Measurements from ENCODE around the gene CLP1.
"Not testable (repeated sequence)": the region's sequence is repeated elsewhere in the genome, so short reads cannot be mapped to it uniquely, and the experiment has no call there.

The CLP1 gene

DNA sequence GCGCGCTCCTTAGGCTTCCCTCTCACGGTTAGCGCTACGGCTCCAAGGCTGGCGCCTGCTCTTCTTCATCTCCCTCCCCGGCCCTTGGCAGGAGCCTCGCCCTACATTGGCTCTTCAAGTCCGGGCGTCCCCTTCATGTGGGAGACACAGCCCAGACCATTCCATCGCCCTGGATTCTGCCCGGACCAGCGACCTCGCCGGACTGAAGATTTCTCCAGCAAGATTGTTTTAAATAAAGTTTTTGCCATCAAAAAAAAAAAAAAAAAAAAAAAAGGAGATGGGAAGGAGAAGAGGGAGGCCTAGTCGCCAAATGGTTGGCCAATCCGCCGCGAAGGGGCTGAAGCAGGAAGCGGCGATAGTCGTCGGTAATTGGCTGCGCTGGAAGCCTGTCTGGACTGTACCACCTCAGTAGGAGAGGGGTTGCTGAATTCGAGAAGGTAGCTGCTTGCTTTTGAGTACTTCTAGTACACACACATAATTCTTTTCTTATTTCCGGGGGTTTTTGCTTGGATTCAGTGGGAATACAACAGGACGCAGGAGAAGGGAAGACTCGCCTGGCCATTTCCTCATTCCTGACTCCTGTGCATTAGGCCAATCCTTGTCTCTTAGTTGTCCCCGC lies 9.7 kb downstream of the CLP1 start:
- DNase-seq: peak; percentile 96 to 98

DNA sequence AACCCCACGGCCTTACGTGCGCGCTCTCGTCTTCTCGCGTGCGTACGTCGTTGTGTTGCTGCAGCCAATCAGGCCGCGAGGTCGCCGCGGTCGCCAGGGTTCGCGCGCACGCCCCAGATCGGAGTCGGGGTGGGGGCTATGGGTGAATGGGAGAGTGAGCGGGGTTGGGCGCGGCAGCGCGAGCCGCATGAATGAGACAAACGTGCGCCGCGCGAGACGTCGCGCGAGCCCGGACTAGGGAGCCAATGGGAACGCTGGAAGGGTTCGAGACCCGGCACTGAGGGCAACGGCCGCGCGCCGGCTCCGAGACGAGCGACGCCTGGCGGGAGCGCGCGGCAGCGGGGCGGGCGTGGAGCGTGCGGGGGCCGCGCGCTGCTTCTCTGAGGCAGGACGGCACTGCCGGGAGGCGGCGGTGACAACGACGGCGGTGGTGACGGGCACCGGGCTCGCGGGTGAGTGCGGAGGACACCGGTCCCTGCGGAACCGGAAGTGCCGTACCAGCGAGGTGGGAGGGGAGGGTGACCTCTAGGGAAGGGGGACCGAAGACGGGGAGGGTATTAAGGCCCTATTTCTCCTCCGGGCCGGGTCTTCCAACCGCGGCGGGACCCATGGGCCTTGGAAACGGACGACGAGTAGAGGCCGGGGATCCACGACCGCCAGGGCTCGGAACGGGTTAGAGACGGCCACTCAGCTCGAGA lies 10.3 kb downstream of the CLP1 start, which contains the start of gene ZDHHC5:
Gene ZDHHC5 (plus strand): TSS at position 379 of the 698 bp plus-strand sequence. CDS start 4,977 bp downstream, outside the sequence.
- peak; percentile 96 to 98 for DNase-seq

DNA sequence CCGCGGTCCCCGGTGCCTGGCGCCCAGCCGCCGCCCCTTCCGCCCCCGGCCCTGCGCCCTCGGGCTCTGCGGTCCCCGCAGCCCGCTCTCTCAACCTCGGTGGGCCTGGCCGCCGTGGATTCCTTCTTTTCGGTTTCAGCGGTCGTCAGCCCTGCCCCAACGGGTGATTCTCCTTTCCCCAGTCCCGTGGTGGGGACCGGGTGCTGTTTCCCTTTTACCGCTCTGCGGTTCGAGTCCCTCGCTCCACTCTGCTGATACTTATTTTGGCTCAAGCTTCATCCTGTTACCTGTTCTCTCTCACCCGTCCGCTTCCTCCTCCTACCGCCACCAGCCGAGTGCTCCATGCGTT lies 10.8 kb downstream of the CLP1 start:
- DNase-seq: peak in 1 of 2 experiments; percentile 27

DNA sequence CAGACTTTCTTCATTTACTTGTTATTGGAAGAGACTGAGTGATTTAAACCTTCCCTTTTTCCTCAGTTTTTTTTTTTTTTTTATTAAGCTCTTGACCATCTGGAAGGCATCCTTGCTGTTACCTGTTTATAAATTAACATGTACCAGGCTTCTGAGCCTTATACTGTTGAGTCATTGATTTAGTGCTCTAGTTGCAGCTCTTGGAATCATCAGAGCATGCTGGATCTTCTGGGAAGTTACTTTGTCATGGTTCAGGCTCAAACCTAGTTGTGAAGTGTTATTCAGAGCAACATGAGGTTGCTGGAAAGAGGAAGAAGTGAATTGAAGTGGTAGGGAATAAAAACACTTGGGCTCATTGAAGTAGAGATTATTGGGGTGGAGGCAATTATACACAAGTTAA lies 16.7 kb downstream of the CLP1 start:
- no peak for DNase-seq

DNA sequence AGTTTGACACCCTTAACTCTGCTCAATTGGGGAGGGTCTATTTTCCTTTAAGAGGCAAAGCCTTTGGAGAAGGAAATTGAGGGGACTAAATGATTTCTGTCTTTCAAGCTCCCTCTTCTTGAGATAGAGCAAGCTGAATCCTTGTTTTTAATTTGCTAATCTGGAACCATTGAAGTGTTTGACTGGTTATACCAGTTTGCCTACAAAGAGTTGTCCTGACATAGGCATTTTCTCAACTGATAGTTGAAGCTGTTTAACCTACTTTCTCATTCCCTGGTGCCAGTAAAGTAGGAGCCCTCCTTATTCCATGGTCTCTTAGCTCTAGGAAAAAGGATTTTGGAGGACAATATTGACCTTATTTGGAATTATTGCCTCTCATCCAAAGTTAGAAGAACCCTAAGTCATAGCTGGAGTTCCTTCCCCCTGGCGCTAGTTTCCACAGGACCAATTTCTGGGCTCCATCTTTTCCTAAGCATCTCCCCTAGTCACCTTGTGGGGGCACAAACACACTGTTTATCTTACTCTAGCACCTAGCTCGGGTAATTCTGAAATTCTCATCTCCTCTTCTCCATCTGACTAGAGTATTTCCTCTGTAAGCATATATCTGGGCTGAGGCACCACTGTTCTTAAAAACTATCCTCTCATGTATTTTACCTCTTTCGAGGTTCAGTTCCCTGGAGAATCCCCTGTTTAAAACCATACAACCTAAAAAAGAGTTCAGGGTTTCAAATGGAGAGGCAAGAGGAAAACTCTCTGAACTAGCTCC lies 17.8 kb downstream of the CLP1 start:
- DNase-seq: no peak

DNA sequence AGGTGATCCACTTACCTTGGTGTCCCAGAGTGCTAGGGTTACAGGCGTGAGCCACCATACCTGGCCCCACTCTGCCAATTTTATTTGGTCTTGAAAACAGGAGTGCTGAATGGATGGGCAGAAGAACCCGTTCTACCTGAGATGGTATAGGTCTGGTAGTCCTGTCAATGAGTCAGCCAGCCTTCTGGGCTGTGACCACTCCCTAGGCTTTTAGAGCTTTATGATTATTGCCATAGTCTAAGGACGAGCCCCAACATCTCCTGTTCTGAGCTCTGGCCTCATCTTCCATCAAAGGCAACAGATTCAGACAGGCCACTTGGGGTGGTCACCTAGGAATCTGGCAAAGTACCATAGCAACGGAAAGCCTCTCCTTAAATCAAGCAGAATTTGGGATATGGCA lies 21.8 kb downstream of the CLP1 start:
- no peak for DNase-seq

DNA sequence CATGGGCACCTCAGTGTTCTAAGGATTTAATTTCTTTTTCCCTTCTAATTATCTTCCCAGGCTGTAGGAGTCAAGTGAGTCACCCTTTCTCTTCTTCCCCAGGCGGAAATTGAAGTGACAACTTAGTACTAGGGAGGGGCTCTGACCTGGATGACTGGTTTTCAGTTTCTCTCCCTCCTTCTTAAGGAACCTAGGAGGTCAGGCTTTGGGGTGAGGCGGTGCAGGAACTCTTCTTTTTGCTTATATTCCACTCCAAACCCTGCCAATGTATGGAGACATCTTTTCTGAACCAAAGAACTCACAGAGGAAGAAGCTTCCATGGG lies 23.0 kb downstream of the CLP1 start:
- DNase-seq: no peak

DNA sequence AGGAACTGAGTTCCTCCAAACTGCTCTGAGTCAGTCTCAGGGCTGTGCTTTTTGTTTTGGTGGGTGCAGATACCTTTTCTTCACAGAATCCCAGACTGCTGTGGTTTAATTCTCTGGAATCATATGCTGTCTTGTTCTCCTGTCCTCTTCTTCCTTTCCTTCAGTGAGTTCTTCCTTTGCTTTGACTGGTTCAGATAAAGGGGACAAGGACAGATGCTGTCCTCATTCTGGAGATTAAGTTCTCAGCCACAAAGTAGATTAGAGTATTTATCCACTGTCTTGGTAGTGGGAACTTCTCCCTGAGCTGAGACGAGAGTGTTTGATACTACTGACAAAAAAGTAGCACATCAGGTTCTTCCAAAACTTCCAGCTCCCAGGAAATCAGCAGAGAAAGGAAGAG lies 23.6 kb downstream of the CLP1 start:
- no peak for DNase-seq

DNA sequence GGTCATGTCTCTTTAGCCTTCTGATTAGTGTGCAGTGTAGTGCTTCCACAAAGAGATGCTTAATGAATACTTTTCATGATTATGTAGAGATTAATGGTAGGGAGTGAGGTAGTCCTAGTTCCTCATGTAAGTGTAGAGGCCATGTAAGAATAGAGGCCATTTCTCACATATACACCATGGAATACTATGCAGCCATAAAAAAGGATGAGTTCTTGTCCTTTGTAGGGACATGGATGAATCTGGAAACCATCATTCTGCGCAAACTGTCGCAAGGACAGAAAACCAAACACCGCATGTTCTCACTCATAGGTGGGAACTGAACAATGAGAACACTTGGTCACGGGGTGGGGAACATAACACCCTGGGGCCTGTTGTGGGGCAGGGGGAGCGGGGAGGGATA lies 32.9 kb downstream of the CLP1 start:
- DNase-seq: not testable (repeated sequence)

DNA sequence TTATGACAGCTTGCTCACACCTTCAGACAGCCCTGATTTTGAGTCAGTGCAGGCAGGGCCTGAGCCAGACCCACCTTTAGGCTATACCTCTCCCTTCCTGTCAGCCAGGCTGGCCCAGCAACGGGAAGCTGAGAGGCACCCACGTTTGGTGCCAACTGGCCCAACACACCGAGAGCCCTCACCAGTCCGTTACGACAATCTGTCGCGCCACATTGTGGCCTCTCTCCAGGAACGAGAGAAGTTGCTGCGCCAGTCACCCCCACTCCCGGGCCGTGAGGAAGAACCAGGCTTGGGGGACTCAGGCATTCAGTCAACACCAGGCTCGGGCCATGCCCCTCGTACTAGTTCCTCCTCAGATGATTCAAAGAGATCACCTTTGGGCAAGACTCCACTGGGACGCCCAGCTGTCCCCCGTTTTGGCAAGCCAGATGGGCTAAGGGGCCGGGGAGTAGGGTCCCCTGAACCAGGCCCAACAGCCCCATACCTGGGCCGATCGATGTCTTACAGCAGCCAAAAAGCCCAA lies 41.3 kb downstream of the CLP1 start:
- DNase-seq: no peak

DNA sequence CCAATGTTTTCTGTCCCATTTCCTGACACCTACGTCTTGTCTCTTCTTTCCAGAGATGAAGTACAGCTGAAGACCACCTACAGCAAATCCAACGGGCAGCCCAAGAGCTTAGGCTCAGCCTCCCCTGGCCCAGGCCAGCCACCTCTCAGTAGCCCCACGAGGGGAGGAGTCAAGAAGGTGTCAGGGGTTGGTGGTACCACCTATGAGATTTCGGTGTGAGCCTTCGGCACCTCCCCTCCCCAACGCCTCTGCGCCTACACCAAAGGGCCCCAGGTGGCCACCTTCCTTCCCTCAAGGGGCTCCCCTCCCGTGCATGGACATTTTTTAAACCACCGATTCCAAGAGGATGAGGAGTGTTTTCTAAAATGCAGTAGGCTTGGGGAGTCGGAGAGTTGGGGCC lies 42.3 kb downstream of the CLP1 start:
- DNase-seq: no peak

DNA sequence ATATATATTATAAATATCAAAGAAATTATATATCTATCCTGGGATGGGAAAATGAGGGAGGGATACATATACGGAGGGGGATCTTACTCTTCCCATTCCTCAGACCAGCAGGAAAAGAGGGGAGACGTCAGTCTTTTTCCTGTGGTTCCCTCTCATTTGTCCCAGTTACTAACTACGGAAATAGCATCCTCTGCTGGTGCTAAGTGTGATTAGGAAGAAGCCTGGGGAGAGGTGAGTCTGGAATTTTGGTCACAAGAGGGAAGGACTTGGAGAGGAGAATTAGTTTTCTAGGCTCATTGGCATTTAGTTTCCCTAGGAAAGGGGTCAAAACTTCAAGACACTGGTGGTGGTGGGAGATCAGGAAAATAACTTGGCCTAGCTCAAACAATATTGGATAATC lies 42.9 kb downstream of the CLP1 start:
- no peak for DNase-seq

DNA sequence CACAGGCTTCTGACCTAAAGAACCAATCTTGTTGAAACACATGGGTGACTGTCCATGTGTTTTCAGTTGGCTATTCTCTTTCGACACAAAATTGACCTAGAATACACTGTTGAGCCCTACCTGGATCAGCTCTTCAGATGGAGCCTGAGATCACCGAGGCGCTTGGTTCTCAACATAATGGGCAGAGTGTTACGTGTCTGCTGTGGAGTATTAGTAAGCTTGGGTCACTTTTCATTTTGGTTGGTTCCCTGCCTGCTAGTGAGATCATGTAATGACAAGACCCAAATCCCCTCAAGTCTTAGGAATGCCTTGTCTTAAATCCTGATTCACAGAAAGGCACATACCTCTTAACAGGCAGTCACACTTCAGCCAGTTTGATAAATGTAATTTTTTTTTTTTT lies 45.8 kb downstream of the CLP1 start:
- no peak for DNase-seq

DNA sequence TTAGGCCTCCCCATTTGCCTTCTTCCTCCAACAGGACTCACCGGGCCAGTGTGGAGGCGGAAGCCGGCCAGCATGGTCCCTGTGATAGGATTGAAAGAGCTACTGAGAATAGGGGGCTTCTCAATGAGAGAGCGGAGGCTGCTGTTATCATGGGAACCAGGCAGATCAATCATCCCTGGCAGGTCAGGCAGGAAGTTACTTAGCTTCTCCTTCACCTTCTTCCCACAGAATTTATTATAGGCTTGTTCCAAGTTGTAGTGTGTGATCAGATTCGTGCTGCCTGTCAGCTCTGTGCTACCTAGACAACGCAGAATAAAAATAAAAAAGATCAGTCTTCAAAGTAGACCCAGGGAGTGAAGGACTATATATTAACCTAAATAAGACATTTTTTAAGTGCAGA lies 47.4 kb downstream of the CLP1 start:
- DNase-seq: no peak

DNA sequence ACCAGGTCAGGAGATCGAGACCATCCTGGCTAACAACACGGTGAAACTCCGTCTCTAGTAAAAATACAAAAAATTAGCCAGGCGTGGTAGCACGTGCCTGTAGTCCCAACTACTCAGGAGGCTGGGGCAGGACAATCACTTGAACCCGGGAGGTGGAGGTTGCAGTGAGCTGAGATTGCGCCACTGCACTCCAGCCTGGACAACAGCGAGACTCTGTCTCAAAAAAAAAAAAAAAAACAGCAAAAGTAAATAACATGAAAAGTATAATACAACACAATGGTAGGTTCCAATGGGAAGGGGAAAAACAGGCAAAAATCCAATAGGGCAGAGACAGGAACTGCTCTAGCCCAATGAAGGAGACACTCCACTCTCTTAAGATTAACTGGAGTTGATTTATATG lies 47.9 kb downstream of the CLP1 start:
- not testable (repeated sequence) for DNase-seq

DNA sequence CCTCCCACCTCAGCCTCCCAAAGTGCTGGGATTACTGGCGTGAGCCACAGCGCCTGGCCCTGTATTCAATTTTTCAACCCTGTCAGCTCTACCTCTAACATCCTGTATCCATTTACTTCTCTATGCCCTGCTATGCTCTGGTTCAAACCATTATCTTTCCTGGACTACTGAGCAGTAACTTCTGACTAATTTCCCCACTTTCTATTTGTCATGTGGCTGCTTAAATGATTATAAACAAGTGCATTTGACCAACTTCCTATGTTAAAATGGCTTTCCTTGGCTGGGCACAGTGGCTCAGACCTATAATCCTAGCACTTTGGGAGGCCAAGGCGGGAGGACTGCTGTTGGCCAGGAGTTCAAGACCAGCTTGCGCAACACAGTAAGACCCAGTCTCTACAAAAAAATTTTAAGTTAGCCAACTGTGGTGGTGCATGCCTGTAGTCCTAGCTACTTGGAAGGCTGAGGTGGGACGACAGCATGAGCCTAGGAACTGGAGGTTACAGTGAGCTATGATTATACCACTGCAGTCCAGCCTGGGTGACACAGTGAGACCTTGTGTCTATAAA lies 52.3 kb downstream of the CLP1 start:
- no peak for DNase-seq
